OCI-LY7 (cell line): ENCODE data around the gene S1PR2. TPM values are rescaled to one million over a fixed set of nuclear protein-coding genes. Genes with fewer than 3 reads are reported as not detected.
"Not testable (repeated sequence)": the region's sequence is repeated elsewhere in the genome, so short reads cannot be mapped to it uniquely, and the experiment has no call there.

Source experiments
- BruUV-seq: library from RNA; stranded (reverse); fragments of 400-500 nt; replicated peaks from 2 replicates; lab custom pipeline; 2021; lab: Mats Ljungman, UMichigan
- CTCF ChIA-PET: fragments of 300-600 bp; sonication (Branson Sonifier 250); formaldehyde crosslinking; loops from one replicate; lab custom pipeline; 2022; ENCODE audit warnings: antibody characterized with exemption; ENCODE audit not compliant: unreplicated experiment; lab: Charles Lee
- POLR2A ChIA-PET: fragments of 300-600 bp; sonication (Branson Sonifier 250); formaldehyde crosslinking; loops from one replicate; lab custom pipeline; 2022; ENCODE audit warnings: antibody characterized with exemption; lab: Charles Lee
- DNase-seq: peaks from one replicate; pipeline ENCODE4 v3.0.0-alpha.2; 2015; ENCODE audit warnings: low spot score
- H2AFZ ChIP-seq: fragments of 200-600 bp; sonication (generic), shearing (Covaris generic); 2 replicates; pipeline ENCODE4 v1.6.1; 2014; ENCODE audit warnings: mild to moderate bottlenecking, antibody characterized with exemption, low read length, moderate library complexity
- H3K27ac ChIP-seq: fragments of 200-600 bp; sonication (generic); 2 replicates; pipeline ENCODE4 v1.5.1; 2014; ENCODE audit warnings: mixed run types, low read depth, mild to moderate bottlenecking, moderate library complexity, low read length, inconsistent platforms; ENCODE audit not compliant: poor library complexity, severe bottlenecking
- H3K36me3 ChIP-seq: fragments of 200-600 bp; sonication (generic); 2 replicates; pipeline ENCODE4 v1.6.1; 2014; ENCODE audit warnings: mild to moderate bottlenecking, antibody characterized with exemption, low read length, moderate library complexity, mixed read lengths; ENCODE audit not compliant: insufficient read depth
- H3K4me1 ChIP-seq: fragments of 200-600 bp; sonication (generic); 2 replicates; pipeline ENCODE4 v1.5.1; 2014; ENCODE audit warnings: mild to moderate bottlenecking, low read length; ENCODE audit not compliant: insufficient read depth, poor library complexity, severe bottlenecking
- H3K4me2 ChIP-seq: fragments of 200-600 bp; sonication (generic); 2 replicates; pipeline ENCODE4 v1.6.1; 2014; ENCODE audit warnings: mild to moderate bottlenecking, low read length
- H3K4me3 ChIP-seq: fragments of 200-600 bp; sonication (generic); 2 replicates; pipeline ENCODE4 v1.5.1; 2014; ENCODE audit warnings: mild to moderate bottlenecking, low read depth, low read length; ENCODE audit not compliant: poor library complexity, severe bottlenecking
- H3K79me2 ChIP-seq: fragments of 200-600 bp; sonication (generic); 2 replicates; pipeline ENCODE4 v1.6.1; 2016; ENCODE audit warnings: low read depth, mild to moderate bottlenecking, low read length, moderate library complexity, mixed read lengths; ENCODE audit not compliant: insufficient read depth
- H3K9me2 ChIP-seq: fragments of 200-600 bp; sonication (generic); 2 replicates; pipeline ENCODE4 v1.6.1; 2016; ENCODE audit warnings: mild to moderate bottlenecking, low read length, mixed read lengths; ENCODE audit not compliant: insufficient read depth
- H3K9me3 ChIP-seq: fragments of 200-600 bp; sonication (generic); 2 replicates; pipeline ENCODE4 v1.6.1; 2014; ENCODE audit warnings: mild to moderate bottlenecking, mixed run types, low read length, mixed read lengths
- H4K20me1 ChIP-seq: fragments of 200-600 bp; sonication (generic); 2 replicates; pipeline ENCODE4 v1.6.1; 2014; ENCODE audit warnings: mild to moderate bottlenecking, antibody characterized with exemption, low read length, moderate library complexity, mixed read lengths; ENCODE audit not compliant: insufficient read depth
- CTCF ChIP-seq: fragments of 200-600 bp; sonication (generic); conservative IDR thresholded peaks from 2 replicates; pipeline ENCODE4 v1.5.1; 2014; ENCODE audit warnings: mild to moderate bottlenecking, antibody characterized with exemption, low read length, moderate library complexity, mixed read lengths
- EZH2phosphoT487 ChIP-seq: fragments of 200-600 bp; sonication (generic); IDR thresholded peaks from 2 replicates; pipeline ENCODE4 v1.6.1; 2018; ENCODE audit warnings: low read depth, borderline replicate concordance, mild to moderate bottlenecking, mixed run types, antibody characterized with exemption, low read length, moderate library complexity, mixed read lengths
- intact Hi-C: fragments of 100-400 bp; cut with micrococcal nuclease; formaldehyde crosslinking; loops from one replicate; pipeline ENCODE4 v1.10.0; 2022; ENCODE audit not compliant: unreplicated experiment
- total RNA-seq, 2 experiments: library from RNA; depleted of rRNA in 1 of 2; stranded (reverse); fragments of >200 nt in 1 of 2; shearing (Covaris generic) in 1 of 2; gene quantifications; 2 replicates each; pipeline ENCODE4 v1.2.3, GENCODE V29; 2014 to 2022

Gene S1PR2
- total RNA-seq, 2 experiments from 2014 or later: 27.8 to 64.5 TPM

GRCh38 chr19:10198889-10199644, 32.1 kb downstream of the S1PR2 start:
- Histone ChIP-seq H3K4me2 (peak overlapping the region; percentile 65), H3K79me2 (peaks cover 28% of the 10 kb centered on the region), H3K27ac (peak overlapping the region; percentile 56), H2AFZ (peak overlapping the region; percentile 36; the same call in 1 of the 2 replicates), H3K4me1 (peaks cover 86% of the 10 kb centered on the region), H3K4me3 (peak overlapping the region; percentile 11)
- H3K9me2 ChIP-seq, DNase-seq, CTCF ChIA-PET, H4K20me1 ChIP-seq, H3K36me3 ChIP-seq, H3K9me3 ChIP-seq, intact Hi-C loops, BruUV-seq: not testable (repeated sequence)
- POLR2A ChIA-PET: interaction anchor here (0.7 to 1.2 kb wide), 2 partner anchors 48 to 102 kb away, joined by 3 to 4 read pairs; no protein-coding TSS in a partner anchor

DNA sequence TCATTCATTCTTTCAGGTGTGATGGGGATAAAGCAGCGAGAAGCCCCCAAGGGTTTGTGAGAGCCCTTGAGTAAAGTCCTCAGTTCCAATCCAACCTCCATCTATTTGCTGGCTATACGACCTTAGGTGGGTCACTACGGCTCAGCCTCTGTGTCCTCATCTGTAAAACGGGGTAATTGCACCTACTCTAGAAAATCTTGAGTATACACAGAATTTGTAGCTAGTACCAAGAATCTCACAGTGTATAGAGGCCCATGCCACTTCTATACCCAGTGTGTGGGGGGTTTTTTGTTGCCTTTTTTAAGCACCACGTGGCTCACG, 36.0 kb downstream of the S1PR2 start:
- BruUV-seq: no TSS peak
- H2AFZ ChIP-seq: peak overlapping the region; percentile 22; the same call in 1 of the 2 replicates
- TF ChIP-seq CTCF (no peak), EZH2phosphoT487 (no peak)

GRCh38 chr19:10194500-10195198, 36.5 kb downstream of the S1PR2 start, which contains the start of gene DNMT1:
DNMT1 (minus strand) TSS chr19:10194953; CDS start chr19:10194899, 54 bp downstream.
- H2AFZ ChIP-seq: peak within 1 kb of the TSS; percentile 22; the same call in 1 of the 2 replicates
- peak within 1 kb of the TSS; percentile 83 for H3K4me2 ChIP-seq
- DNase-seq: peak; percentile 98
- H3K27ac ChIP-seq: peak within 1 kb of the TSS; percentile 78
- H3K9me3 ChIP-seq: peaks cover 5% of the 10 kb centered on the region; the same call in 1 of the 2 replicates
- CTCF ChIA-PET: interaction anchor here (0.7 kb wide), 1 partner anchor 26 kb away, joined by 4 read pairs; no protein-coding TSS in a partner anchor
- no peaks in the 10 kb centered on the region for H3K9me2 ChIP-seq
- POLR2A ChIA-PET: interaction anchor here (0.9 to 1.1 kb wide), 2 partner anchors 41 to 48 kb away, joined by 3 to 4 read pairs; no protein-coding TSS in a partner anchor
- peak within 1 kb of the TSS; percentile 92 for H3K4me3 ChIP-seq
- peaks cover 72% of the 10 kb centered on the region for H3K79me2 ChIP-seq
- H4K20me1 ChIP-seq: peaks cover 17% of the 10 kb centered on the region
- H3K4me1 ChIP-seq: peaks cover 80% of the 10 kb centered on the region
- TF ChIP-seq EZH2phosphoT487 (no peak), CTCF (no peak)
- no TSS peak for BruUV-seq
- intact Hi-C loops: loop anchor here (2.0 to 5.0 kb wide), 2 partner anchors 43 to 56 kb away; no protein-coding TSS in a partner anchor
- H3K36me3 ChIP-seq: peaks cover 46% of the 10 kb centered on the region

More for the DNA sequence above, 36.0 kb downstream of the S1PR2 start:
- intact Hi-C loops: loop anchor here (2.0 kb wide), 1 partner anchor 56 kb away; no protein-coding TSS in a partner anchor
- H3K36me3 ChIP-seq: peaks cover 41% of the 10 kb centered on the region
- POLR2A ChIA-PET: interaction anchor here (0.9 to 1.9 kb wide), 3 partner anchors 41 to 48 kb away, joined by 3 to 7 read pairs (median 4); no protein-coding TSS in a partner anchor
- peaks cover 67% of the 10 kb centered on the region for H3K79me2 ChIP-seq
- H3K9me2 ChIP-seq: no peaks in the 10 kb centered on the region
- peak overlapping the region; percentile 92 for H3K4me3 ChIP-seq
- CTCF ChIA-PET: interaction anchor here (0.7 kb wide), 1 partner anchor 25 kb away, joined by 4 read pairs; no protein-coding TSS in a partner anchor
- H3K4me1 ChIP-seq: peaks cover 80% of the 10 kb centered on the region
- peak overlapping the region; percentile 78 for H3K27ac ChIP-seq
- H4K20me1 ChIP-seq: peaks cover 12% of the 10 kb centered on the region
- DNase-seq: no peak
- H3K4me2 ChIP-seq: peak overlapping the region; percentile 83
- peaks cover 5% of the 10 kb centered on the region; the same call in 1 of the 2 replicates for H3K9me3 ChIP-seq
